ENCODE data around the gene FKBP5.
"Not testable (repeated sequence)": the region's sequence is repeated elsewhere in the genome, so short reads cannot be mapped to it uniquely, and the experiment has no call there.

Gene FKBP5

GRCh38 chr6:35688605-35689322, at the start of gene FKBP5:
Gene FKBP5 (minus strand): TSS chr6:35688915. CDS start chr6:35642824, 46,091 bp downstream.
- peak; percentile 74 to 79 (median 76) for DNase-seq

DNA sequence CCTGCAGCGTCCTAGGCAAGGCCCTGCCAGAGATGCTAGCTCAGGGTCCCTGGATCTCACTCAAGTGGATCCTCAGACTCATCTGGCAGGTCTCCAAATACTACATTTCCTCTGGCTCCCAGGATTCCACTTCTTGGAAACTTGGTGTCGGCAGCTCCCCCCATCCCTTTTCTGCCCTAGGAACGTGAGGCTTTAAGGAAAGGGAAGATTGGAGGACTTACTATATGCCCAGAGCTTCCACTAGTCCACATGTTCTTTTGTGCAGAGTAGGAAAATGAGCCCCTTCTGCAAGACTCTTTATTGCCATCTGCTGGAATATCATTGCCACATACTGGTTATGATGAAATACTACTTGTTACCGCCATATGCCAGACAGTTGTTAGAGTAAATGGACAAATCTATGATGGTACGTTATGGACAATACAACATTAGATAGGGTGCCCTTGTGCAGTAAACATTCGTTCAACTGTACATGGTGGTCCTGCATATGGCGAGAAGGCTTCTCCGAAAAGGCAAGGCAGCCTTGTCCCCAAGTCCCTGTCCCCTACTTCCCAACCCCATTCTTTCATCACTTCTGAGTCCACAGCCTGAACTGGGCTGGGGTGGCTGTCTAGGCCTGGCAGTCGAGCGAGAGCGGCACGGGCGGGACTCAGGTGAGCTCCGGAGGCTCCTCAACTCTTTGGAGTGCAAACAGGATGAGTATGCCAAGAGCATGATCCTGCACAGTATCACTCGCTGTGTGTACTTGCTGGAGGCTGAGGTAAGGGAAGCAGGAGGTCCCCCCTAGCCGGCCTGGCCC, 48.9 kb upstream of the FKBP5 start:
- DNase-seq: no peak

GRCh38 chr6:35736982-35737412, 48.3 kb upstream of the FKBP5 start, which contains the start of gene ARMC12:
Gene ARMC12 (plus strand): TSS chr6:35737032. CDS start chr6:35737109, 77 bp downstream.
- no peak for DNase-seq

DNA sequence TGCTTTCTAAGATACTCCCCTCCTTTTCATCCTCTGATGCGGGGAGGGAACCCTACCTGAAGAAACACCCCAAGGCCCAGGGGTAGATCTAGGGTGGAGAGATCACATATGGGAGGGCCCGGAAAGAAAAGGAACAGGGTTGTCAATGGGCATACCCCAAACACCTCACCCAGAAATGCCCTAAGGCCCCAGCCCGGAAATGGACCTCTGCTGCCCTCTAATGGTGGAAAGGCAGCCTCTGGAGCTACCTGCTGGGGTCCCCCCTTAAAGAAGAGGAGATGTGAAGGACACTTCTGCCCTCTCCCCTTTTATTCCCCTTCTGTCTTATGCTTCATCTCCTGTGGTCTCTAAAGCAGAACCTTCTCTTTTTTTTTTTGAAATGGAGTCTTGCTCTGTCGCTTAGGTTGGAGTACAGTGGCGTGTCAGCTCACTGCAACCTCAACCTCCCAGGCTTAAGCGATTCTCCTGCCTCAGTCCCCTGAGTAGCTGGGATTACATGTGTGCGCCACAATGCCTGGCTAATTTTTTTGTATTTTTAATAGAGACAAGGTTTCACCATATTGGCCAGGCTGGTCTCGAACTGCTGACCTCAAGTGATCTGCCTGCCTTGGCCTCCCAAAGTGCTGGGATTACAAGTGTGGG, 47.7 kb upstream of the FKBP5 start:
- DNase-seq: peak; percentile 64 to 81 (median 74)

- no peak for DNase-seq
Measured at GRCh38 chr6:35735452-35735851, 46.7 kb upstream of the FKBP5 start.

- not testable (repeated sequence) for DNase-seq
Measured at GRCh38 chr6:35734319-35734718, 45.6 kb upstream of the FKBP5 start.

GRCh38 chr6:35733633-35734032, 44.9 kb upstream of the FKBP5 start:
- DNase-seq: no peak

GRCh38 chr6:35731736-35732532, 43.2 kb upstream of the FKBP5 start:
- DNase-seq: peak; percentile 74 to 90 (median 88)

GRCh38 chr6:35731414-35731735, 42.7 kb upstream of the FKBP5 start:
- DNase-seq: peak; percentile 68 to 78 (median 76)

- DNase-seq: no peak
Measured at GRCh38 chr6:35730745-35731413, 42.2 kb upstream of the FKBP5 start.

- DNase-seq: no peak
Measured at GRCh38 chr6:35729722-35730121, 41.0 kb upstream of the FKBP5 start.

DNA sequence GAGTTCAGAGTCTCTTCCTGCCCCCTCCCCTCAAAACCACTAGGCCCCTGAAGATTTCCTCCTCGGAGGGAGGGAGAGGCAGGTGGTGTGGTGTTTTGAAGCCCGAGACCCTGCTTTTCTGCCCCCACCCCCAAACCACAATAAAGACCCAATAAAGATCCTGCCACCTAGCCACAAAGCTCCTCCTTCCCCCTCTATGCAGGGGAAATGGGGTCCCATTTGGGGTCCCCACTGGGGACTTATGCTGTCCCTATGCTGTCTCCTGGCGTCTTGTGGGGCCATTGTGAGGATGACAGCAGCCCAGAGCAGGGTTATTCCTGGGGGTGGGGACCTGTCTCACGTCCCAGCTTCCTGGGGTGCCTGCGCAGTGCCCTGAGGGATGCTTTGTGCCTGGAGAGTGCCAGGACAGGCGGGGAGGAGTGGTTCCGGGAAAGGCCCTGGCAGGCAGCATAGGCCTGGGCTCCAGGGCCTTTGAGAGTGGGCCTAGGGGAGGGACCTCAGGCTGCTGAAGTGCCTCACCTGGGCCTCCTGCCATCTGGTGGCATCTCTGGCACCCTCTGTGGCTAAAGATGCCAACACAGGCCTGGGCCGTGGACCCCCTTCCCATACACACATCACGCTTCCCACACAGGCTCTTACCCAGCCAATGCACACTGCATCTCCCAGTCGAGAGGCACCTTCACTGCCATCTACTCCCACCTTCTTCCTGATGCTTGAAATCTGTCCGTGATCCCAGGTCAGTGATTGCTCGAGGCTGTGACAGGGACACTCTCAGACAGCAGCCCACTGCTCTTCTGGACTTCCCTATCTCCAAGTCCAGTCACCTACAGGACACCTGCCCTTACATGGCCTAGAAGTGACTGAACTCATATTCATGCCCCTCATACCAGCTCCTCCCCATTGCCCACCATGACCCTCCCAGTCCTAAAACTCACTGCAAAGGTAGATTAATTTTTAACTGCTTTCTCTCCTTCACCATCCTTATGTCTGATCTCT, 40.3 kb upstream of the FKBP5 start:
- DNase-seq: peak in 1 of 4 experiments; percentile 17

DNA sequence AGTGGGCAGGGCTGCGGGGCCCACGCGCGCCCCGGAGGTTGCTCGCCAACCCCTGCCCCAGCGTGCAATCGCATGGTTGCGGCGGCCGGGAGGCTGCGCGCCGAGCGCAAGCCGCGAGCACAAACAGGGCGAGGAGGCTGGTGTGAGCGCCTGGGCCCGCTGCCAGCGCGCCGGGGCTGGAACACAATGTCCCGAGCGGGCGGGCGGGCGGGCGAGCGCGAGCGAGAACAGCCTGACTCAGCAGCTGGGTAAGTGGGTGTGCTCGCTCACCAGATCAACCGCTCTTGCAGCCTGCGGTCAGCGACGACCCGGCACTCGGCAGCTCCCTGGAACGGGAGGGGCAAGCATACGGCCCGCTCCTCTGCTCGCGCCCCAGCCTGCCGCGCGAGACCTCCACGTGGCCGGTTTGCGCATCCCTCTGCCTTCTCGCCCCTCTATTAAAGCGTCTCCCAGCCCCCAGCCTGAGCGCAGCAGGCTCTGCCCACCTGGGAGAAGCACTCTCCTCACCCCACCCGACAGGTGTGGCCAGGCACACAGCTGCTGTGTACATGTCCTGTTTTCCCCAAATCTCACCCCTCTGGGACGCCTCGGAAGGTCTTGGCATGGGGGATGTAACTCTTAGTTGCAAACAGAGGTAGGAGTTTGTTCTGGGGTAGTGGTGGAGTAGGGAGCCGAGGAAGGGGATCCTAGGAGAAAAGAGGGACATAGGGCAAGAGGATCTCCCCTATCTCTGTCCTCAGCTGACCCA, 39.4 kb upstream of the FKBP5 start:
- DNase-seq: peak; percentile 40 to 77 (median 64)

- no peak for DNase-seq
Measured at GRCh38 chr6:35727231-35727934, 38.7 kb upstream of the FKBP5 start.

DNA sequence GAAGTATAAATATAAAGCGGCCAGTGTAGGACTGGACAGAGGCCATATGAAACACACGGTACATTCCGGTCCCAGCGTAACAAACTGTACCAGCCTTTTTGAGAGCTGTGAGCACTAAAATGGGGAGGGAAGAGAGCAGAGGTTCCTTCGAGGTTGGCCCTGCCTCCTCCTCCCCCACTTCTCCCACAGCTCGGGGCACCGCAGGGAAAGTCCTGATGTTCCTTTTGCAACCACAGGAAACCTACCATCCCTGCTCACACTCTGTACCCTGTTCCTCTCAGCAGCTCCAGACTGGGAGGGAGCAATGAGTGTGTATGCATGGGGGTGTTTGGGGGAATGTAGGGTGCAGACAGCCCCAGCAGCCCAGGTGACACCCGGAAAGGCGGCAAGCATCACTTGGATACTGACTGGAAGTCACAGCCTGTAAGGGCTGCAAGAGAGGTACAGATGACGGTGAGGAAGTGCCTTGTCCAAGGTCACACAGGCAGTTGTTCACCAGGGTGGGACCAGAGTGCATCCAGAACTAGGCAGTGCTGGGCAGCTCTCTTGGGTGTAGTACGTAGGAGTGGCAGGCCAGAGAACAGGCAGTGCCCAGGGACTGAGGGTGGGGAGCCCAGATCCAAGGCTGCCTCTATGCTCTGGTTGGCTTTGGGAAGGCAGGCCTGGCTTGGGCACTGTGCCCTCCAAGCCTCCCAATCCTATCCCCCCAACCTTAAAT, 37.2 kb upstream of the FKBP5 start:
- no peak for DNase-seq

DNA sequence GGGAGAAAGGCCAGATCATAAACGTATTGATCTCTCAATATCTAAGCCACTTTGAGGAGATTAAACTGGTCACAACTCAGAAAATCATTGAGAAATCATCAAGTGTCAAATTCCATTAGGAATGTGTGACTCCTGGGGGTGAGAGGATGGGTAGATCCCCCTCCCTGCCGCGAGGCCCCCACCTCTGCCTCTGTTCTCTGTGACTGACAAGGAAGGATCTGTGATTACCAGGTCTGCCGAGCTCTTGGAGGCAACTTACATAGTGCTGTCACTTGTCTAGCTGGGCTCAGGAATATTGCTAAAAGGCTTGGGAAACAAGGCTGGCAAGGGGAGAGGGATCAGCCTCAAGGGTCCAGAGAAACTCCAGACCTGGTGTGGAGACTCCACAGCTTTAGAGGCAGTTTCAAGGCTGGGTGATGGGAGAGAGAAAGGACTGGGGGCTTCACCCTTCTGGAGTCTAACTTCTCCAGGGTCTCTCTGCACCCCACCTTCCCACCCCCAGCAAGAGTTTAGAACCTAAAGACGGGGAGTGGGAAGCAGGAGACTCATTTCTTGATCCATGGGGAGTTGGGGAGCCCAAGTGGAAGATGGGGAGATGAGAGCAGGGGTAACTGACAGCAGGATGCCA, 36.5 kb upstream of the FKBP5 start:
- DNase-seq: no peak

DNA sequence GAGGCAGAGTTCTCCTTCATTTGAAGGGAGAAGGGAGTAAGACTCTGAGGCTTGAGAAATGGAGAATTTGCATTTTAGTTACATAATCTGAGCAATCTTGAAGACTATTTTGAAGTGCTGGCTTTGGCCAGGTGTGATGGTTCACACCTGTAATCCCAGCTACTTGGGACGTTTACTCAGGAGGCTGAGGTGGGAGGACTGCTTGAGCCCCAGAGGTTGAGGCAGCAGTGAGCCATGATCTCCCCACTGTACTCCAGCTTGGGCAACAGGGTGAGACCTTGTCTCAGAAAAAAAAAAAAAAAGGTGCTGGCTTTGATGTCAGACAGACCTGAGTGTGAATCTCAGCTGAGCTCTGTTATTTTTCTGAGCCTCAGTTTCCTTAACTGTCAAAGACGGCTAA, 35.8 kb upstream of the FKBP5 start:
- DNase-seq: no peak

DNA sequence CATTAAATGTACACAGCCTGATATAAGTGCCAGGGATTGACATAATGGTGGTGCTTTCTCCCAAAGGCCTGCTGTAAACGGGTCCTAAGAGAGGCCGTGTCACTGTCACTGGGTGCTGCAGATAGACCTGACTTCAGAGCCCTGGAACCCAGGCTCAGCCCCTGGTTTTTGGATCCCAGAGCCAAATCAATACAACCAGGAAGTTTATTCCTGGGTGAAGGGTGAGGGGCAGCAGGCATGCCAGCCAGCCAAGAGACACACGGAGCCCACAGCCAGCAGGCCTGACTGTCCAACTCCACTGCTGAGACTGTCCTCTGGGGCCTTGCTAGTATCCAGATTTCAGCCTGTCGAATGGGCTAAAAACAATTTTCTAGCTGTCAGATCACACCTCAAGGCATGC, 35.3 kb upstream of the FKBP5 start:
- DNase-seq: no peak

Data from activated CD4-positive, CD25-positive, alpha-beta regulatory T cell (primary cell).